ENCODE results near the gene PPARG. TPM values are rescaled to one million over a fixed set of nuclear protein-coding genes. Genes with fewer than 3 reads are reported as not detected.

The PPARG gene
- total RNA-seq, 1 experiment from 2014 or later: 71.6 TPM

DNA sequence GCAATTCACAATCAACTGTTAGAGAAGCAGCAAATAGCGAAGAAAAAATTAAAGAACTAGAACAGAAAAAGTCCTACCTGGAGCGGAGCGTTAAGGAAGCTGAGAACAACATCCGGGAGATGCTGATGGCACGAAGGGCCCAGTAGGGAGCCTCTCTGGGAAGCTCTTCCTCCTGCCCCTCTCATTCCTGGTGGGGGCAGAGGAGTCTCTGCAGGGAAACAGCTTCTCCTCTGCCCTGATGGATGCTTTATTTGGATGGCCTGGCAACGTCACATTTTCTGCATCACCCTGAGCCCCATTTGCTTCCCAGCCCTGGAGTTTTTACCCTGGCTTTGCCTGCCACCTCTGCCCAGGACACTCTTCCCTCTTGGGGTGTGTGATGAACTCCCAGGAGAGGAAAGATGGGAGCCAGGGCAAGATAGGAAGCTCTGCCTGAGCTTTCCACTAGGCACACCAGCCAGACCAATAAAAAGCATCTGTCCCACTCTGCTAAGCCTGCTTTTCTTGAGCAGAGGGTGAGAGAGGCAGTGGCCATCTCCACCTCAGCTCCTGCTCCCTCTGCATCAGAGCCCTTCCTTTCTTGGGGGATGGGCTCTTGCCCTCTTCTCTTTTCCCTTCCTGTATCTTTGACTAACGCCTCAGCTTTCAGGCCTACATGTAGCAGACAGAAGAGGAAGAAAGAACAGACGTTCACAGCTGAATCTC lies 39.4 kb downstream of the PPARG start:
- Histone ChIP-seq H3K79me2 (ENCODE audit: insufficient read depth, low read length) (no peaks in the 10 kb centered on the region), H3K27me3 (ENCODE audit: insufficient read depth, low read length) (no peaks in the 10 kb centered on the region), H3K4me1 (ENCODE audit: control insufficient read depth in 1 of 2, insufficient read depth in 2 of 2, low read length in 2 of 2) (no peaks in the 10 kb centered on the region), H4K20me1 (ENCODE audit: insufficient read depth) (no peaks in the 10 kb centered on the region), H3K9me3 (ENCODE audit: control insufficient read depth in 1 of 2, insufficient read depth in 1 of 2, low read depth in 1 of 2, low read length in 2 of 2) (no peaks in the 10 kb centered on the region), H3K27ac (ENCODE audit: low read depth, low read length) (no peak overlapping the region), H3K4me3 (replicated peaks in 1 of 2; ENCODE audit: low read depth in 1 of 2, low read length in 2 of 2) (no peak overlapping the region), H2AFZ (ENCODE audit: low read depth, low read length, poor library complexity, severe bottlenecking) (no peak overlapping the region), H3K9me2 (ENCODE audit: insufficient read depth) (no peaks in the 10 kb centered on the region), H3K9ac (ENCODE audit: low read length) (no peak overlapping the region), H3K4me2 (ENCODE audit: low read length) (no peak overlapping the region), H3K36me3 (ENCODE audit: control insufficient read depth in 1 of 2, insufficient read depth in 2 of 2, low read length in 2 of 2) (no peaks in the 10 kb centered on the region)
- ChIA-PET POLR2A (no interaction called here), CTCF (no interaction called here), RAD21 (ENCODE audit: low non-redundant PET in 1 of 2, low total read pairs in 2 of 2, uncharacterized antibody in 2 of 2, unreplicated experiment in 2 of 2) (no interaction called here)
- no peak for DNase-seq (ENCODE audit: low read depth, low spot score)
- TF ChIP-seq SRF (IDR thresholded peaks at IDR 0.05; ENCODE audit: low read depth) (no peak), ZFX (IDR thresholded peaks at IDR 0.05) (no peak), CEBPB (IDR thresholded peaks at IDR 0.05; ENCODE audit: low read depth) (no peak), EZH2 (IDR thresholded peaks at IDR 0.05) (no peak), EGR1 (IDR thresholded peaks at IDR 0.05; ENCODE audit: low read depth) (no peak), POLR2AphosphoS5 (IDR thresholded peaks at IDR 0.05; ENCODE audit: low read depth, low read length) (no peak), ATF3 (IDR thresholded peaks at IDR 0.05) (no peak), EZH2phosphoT487 (IDR thresholded peaks at IDR 0.05; ENCODE audit: borderline replicate concordance) (no peak), RAD21 (IDR thresholded peaks at IDR 0.05; ENCODE audit: low read depth) (no peak), FOSL1 (IDR thresholded peaks at IDR 0.05; ENCODE audit: low read depth) (no peak), ZNF274 (IDR thresholded peaks at IDR 0.05; ENCODE audit: low read depth, low read length) (no peak), SIN3A (IDR thresholded peaks at IDR 0.05; ENCODE audit: low read depth) (no peak)
- TF ChIP-seq, protein P1, sequence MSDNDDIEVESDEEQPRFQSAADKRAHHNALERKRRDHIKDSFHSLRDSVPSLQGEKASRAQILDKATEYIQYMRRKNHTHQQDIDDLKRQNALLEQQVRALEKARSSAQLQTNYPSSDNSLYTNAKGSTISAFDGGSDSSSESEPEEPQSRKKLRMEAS (IDR thresholded peaks at IDR 0.05): no peak
- ATAC-seq: no peak
- no TSS peak for BruUV-seq (replicated peaks)
- intact Hi-C loops (cut with micrococcal nuclease): no loop called here
